Thyroid gland (tissue), 4 donors: ENCODE data around the gene DYNLT5. TPM values are rescaled to one million over a fixed set of nuclear protein-coding genes. Genes with fewer than 3 reads are reported as not detected.

ENCODE experiments used
- DNase-seq, 2 donors: peaks; one replicate each; pipeline ENCODE4 v3.0.0-alpha.2; 2019
- H3K27ac ChIP-seq, 3 donors: fragments of 200-600 bp; sonication (generic); 1 replicate in 2 of 3; 2 replicates in 1 of 3; pipeline ENCODE4 v1.5.1; 2016 to 2019; ENCODE audit warnings: mild to moderate bottlenecking in 1 of 3, moderate library complexity in 1 of 3
- H3K27me3 ChIP-seq: fragments of 200-600 bp; sonication (generic); one replicate; pipeline ENCODE4 v1.5.1; 2019
- H3K36me3 ChIP-seq, 2 donors: fragments of 200-600 bp; sonication (generic); one replicate each; pipeline ENCODE4 v1.5.1; 2016 to 2019
- H3K4me1 ChIP-seq, 2 donors: fragments of 200-600 bp; sonication (generic); one replicate each; pipeline ENCODE4 v1.5.1; 2017 to 2019
- H3K4me3 ChIP-seq, 3 donors: fragments of 200-600 bp; sonication (generic); replicated peaks in 1 of 3; 1 replicate in 2 of 3; 2 replicates in 1 of 3; pipeline ENCODE4 v1.5.1; 2016; ENCODE audit warnings: mild to moderate bottlenecking in 1 of 3
- H3K9me3 ChIP-seq: fragments of 200-600 bp; sonication (generic); one replicate; pipeline ENCODE4 v1.5.1; 2017
- POLR2A ChIP-seq, 2 donors: fragments of 450-650 bp; IDR thresholded peaks; one replicate each; pipeline ENCODE4 v1.6.1; 2017; ENCODE audit warnings: antibody characterized with exemption in 2 of 2, mild to moderate bottlenecking in 2 of 2, moderate library complexity in 1 of 2
- WGBS, 2 donors: methylation state at CpG; one replicate each; pipeline ENCODE4 v1.1.5; 2017; 5-methylcytosine and 5-hydroxymethylcytosine counted together
- intact Hi-C: fragments of 100-400 bp; cut with DNase I; formaldehyde crosslinking; loops from one replicate; pipeline ENCODE4 v1.15.1; 2023
- total RNA-seq, 4 donors: library from RNA; depleted of rRNA; stranded (reverse); fragments of >200 nt; gene quantifications; one replicate each; pipeline ENCODE4 v1.2.3, GENCODE V29; 2016
- TF ChIP-seq, protein P1 (sequence below), 6 experiments: fragments of 200-600 bp in 3 of 6; fragments of 450-650 bp in 3 of 6; sonication (generic) in 3 of 6; IDR thresholded peaks; one replicate each; pipeline ENCODE4 v1.5.1; 2016 to 2019; ENCODE audit warnings: antibody characterized with exemption in 6 of 6, mild to moderate bottlenecking in 2 of 6, inconsistent platforms in 1 of 6, moderate library complexity in 1 of 6

DYNLT5 gene
- total RNA-seq, 4 donors from 2014 or later = 1.7 to 4.7 (median 3.0) TPM; not detected in 1

DNA sequence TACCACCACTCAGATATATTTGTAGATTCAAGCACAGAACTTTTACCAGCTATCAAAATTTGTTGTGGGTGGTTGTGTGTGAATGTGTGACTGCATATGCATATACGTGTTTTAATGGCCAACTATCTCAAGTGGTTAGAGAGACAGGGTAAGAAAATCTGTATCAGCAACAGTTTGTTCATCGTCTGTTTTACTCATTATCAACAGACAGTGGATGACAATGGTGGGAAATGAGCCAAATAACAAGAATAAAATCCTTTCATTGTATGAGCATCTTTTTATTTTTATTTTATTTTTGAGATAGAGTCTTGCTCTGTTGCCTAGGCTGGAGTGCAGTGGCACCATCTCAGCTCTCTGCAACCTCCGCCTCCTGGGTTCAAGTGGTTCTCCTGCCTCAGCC lies 22.7 kb upstream of the DYNLT5 start:
- TF ChIP-seq, protein P1, sequence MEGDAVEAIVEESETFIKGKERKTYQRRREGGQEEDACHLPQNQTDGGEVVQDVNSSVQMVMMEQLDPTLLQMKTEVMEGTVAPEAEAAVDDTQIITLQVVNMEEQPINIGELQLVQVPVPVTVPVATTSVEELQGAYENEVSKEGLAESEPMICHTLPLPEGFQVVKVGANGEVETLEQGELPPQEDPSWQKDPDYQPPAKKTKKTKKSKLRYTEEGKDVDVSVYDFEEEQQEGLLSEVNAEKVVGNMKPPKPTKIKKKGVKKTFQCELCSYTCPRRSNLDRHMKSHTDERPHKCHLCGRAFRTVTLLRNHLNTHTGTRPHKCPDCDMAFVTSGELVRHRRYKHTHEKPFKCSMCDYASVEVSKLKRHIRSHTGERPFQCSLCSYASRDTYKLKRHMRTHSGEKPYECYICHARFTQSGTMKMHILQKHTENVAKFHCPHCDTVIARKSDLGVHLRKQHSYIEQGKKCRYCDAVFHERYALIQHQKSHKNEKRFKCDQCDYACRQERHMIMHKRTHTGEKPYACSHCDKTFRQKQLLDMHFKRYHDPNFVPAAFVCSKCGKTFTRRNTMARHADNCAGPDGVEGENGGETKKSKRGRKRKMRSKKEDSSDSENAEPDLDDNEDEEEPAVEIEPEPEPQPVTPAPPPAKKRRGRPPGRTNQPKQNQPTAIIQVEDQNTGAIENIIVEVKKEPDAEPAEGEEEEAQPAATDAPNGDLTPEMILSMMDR (IDR thresholded peaks at IDR 0.05) = no peak
- no peak for TF ChIP-seq POLR2A (IDR thresholded peaks at IDR 0.05)
- Histone ChIP-seq H3K27me3 (no peaks in the 10 kb centered on the region), H3K36me3 (no peaks in the 10 kb centered on the region), H3K4me1 (peaks cover 0 to 6% of the 10 kb centered on the region in 2 donors), H3K27ac (no peak overlapping the region), H3K9me3 (no peaks in the 10 kb centered on the region), H3K4me3 (no peak overlapping the region)
- intact Hi-C loops = loop anchor here (10.0 kb wide), 2 partner anchors 275 to 475 kb away; no protein-coding TSS in a partner anchor
- 85% methylated on average over 3 of the region's 3 CpGs for WGBS, 2 donors
- DNase-seq = no peak

DNA sequence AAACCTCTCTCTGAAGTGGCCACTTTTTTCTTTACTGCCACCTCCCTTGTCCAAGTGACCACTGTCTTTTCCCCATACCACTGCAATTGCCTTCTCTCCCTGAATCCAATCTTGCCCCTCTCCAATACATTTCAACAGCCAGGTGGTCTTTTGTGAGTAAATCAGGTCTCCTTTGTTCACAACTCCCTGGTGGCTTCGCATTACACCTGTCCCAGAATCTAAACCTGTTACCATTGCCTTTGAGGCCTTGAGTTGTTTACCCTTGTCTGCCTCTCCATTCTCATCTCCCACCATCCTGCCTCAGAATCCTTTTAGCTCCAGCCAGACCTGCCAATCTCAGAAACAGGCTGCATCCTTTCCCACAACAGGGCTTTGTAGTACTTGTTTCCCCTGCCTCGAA lies 21.8 kb upstream of the DYNLT5 start:
- TF ChIP-seq POLR2A (IDR thresholded peaks at IDR 0.05) = no peak
- TF ChIP-seq, protein P1 (IDR thresholded peaks at IDR 0.05) = no peak
- intact Hi-C loops = no loop called here
- H3K4me3 ChIP-seq = no peak overlapping the region
- no peaks in the 10 kb centered on the region for H3K9me3 ChIP-seq
- H3K4me1 ChIP-seq = peaks cover 0 to 6% of the 10 kb centered on the region in 2 donors
- no peak overlapping the region for H3K27ac ChIP-seq
- no peaks in the 10 kb centered on the region for H3K36me3 ChIP-seq
- 83 to 87% methylated on average over 2 of the region's 2 CpGs for WGBS, 2 donors
- no peak for DNase-seq
- no peaks in the 10 kb centered on the region for H3K27me3 ChIP-seq

DNA sequence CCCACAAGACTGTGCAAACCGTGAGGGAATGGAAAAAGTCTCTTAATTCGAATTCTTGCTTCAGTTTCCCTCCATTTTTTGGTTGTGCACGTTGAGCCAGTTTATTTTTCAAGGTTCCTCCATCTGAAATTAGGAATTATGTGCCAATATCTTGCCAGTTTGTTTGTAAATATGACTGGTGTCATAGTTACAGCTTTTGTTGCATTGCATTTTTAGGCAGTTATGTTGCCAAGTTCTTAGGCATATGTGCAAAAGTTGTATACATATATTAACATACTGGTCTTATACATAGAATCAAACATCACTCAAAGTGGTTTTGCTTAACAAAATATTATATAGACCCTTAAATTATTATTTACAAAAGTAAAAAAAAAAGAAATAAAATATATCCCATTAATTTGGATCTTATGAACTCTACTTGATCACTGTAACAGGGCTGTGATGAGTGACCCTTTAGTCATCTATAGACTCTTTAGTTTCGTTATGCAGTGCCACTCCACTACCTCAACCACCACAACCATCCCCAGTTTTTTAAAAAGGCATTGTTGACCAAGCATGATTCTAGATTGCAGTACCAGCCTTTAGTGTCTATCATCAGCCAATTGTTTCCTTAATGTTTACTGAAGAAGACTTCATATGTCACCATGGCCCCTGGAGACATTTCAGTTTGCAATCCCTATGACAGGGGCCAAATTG lies 20.9 kb upstream of the DYNLT5 start:
- no peaks in the 10 kb centered on the region for H3K27me3 ChIP-seq
- no peaks in the 10 kb centered on the region for H3K36me3 ChIP-seq
- DNase-seq = no peak
- no peak for TF ChIP-seq POLR2A (IDR thresholded peaks at IDR 0.05)
- TF ChIP-seq, protein P1 (IDR thresholded peaks at IDR 0.05) = no peak
- H3K9me3 ChIP-seq = no peaks in the 10 kb centered on the region
- no peaks in the 10 kb centered on the region for H3K4me1 ChIP-seq
- intact Hi-C loops = no loop called here
- H3K4me3 ChIP-seq = no peak overlapping the region
- WGBS, 2 donors = 76 to 78% methylated on average over 4 of the region's 4 CpGs
- no peak overlapping the region for H3K27ac ChIP-seq

DNA sequence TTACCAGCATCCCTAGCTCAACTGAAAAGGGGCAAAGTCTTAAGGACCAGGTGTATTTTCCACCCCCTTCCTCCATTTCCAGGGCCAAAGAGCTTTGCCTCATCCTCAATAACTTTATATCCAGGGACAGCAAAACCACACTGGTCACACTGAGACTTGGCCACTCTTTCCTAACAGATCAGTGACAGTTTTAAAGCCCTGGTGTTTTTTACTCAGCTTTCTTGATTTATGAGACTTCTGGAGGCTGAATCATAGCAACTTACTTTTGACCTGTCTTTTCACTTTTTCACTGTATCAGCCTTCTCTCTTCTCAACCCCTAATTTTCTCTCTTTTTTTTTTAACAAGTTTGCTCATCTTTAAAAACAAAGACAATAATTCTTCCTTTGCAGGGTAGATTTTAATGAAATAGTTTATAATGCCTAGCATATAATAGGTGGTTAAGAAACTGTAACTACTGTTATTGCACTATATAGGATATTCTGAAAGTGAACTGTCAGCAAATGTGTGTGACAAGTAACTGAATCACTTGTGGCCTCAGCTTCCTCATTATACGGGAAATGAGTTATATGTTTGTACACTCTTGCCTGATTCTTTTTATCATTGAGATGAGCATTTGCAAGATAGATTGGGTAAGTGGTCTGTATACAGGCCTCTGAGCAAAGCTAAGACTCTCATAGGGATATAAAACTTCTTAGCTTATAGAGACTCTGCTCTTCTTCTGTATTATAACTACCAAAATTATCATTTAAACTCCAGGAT lies 19.7 kb upstream of the DYNLT5 start:
- H3K27me3 ChIP-seq = no peaks in the 10 kb centered on the region
- WGBS, 2 donors = 0 to 66% methylated on average over 1 of the region's 1 CpG
- H3K4me1 ChIP-seq = no peaks in the 10 kb centered on the region
- no peak overlapping the region for H3K27ac ChIP-seq
- no peaks in the 10 kb centered on the region for H3K36me3 ChIP-seq
- H3K4me3 ChIP-seq = no peak overlapping the region
- H3K9me3 ChIP-seq = no peaks in the 10 kb centered on the region
- no peak for DNase-seq
- TF ChIP-seq, protein P1 (IDR thresholded peaks at IDR 0.05) = no peak
- no peak for TF ChIP-seq POLR2A (IDR thresholded peaks at IDR 0.05)
- intact Hi-C loops = no loop called here
